HEK293 (cell line): ENCODE measurements around the gene UPK3A.

Experiments
- CTCF ChIA-PET: fragments of 350-600 bp; formaldehyde crosslinking; extraction: SDS; loops from one replicate; lab custom pipeline; 2021; ENCODE audit warnings: antibody characterized with exemption; lab: Yijun Ruan, JAX
- POLR2A ChIA-PET: fragments of 300-600 bp; formaldehyde crosslinking; extraction: SDS; loops from one replicate; lab custom pipeline; 2020; ENCODE audit warnings: antibody characterized with exemption, inconsistent platforms; lab: Yijun Ruan, JAX
- H3K27ac ChIP-seq: fragments of 200-500 bp; sonication (Bioruptor generic); 2 replicates; pipeline ENCODE4 v1.5.1; 2014; ENCODE audit warnings: low read depth, low read length, control low read depth, inconsistent platforms; ENCODE audit errors: extremely low read depth
- H3K36me3 ChIP-seq, 2 experiments: fragments of 200-500 bp in 1 of 2; sonication (Bioruptor generic) in 1 of 2; 1 replicate in 1 of 2; 2 replicates in 1 of 2; pipeline ENCODE4 v1.5.1; 2014 to 2017; ENCODE audit warnings: inconsistent platforms in 2 of 2, low read length in 2 of 2; ENCODE audit not compliant: control insufficient read depth in 2 of 2, insufficient read depth in 1 of 2
- H3K4me1 ChIP-seq: fragments of 200-500 bp; sonication (Bioruptor generic); 2 replicates; pipeline ENCODE4 v1.5.1; 2014; ENCODE audit warnings: mild to moderate bottlenecking, low read length, inconsistent platforms; ENCODE audit not compliant: control insufficient read depth, insufficient read depth
- H3K4me3 ChIP-seq: 2 replicates; pipeline ENCODE4 v1.5.1; 2011; ENCODE audit warnings: low read depth, mild to moderate bottlenecking, control low read depth, low read length, moderate library complexity
- H3K9me3 ChIP-seq: fragments of 200-500 bp; sonication (Bioruptor generic); 2 replicates; pipeline ENCODE4 v1.5.1; 2014; ENCODE audit warnings: low read depth, low read length, inconsistent platforms; ENCODE audit not compliant: control insufficient read depth, insufficient read depth
- GLI4 ChIP-seq: fragments of 450-650 bp; formaldehyde crosslinking; IDR thresholded peaks from 2 replicates; pipeline ENCODE4 v1.5.1; 2016; ENCODE audit warnings: missing biosample characterization, missing genetic modification characterization
- KLF8 ChIP-seq: fragments of 450-650 bp; formaldehyde crosslinking; IDR thresholded peaks from 2 replicates; pipeline ENCODE4 v1.5.1; 2016; ENCODE audit warnings: missing biosample characterization, missing genetic modification characterization
- MZF1 ChIP-seq: fragments of 450-650 bp; formaldehyde crosslinking; IDR thresholded peaks from 2 replicates; pipeline ENCODE4 v1.5.1; 2017; ENCODE audit warnings: missing biosample characterization, missing genetic modification characterization, borderline replicate concordance
- PRDM1 ChIP-seq: fragments of 450-650 bp; formaldehyde crosslinking; IDR thresholded peaks from 2 replicates; pipeline ENCODE4; 2016; ENCODE audit warnings: missing biosample characterization, missing genetic modification characterization
- ZFP69B ChIP-seq: fragments of 450-650 bp; formaldehyde crosslinking; IDR thresholded peaks from 2 replicates; pipeline ENCODE4 v1.5.1; 2016; ENCODE audit warnings: missing biosample characterization, missing genetic modification characterization
- ZNF138 ChIP-seq: fragments of 450-650 bp; formaldehyde crosslinking; IDR thresholded peaks from 2 replicates; pipeline ENCODE4 v1.5.1; 2016; ENCODE audit warnings: missing biosample characterization, missing genetic modification characterization, borderline replicate concordance
- ZNF2 ChIP-seq: fragments of 450-650 bp; formaldehyde crosslinking; IDR thresholded peaks from 2 replicates; pipeline ENCODE4 v1.5.1; 2016; ENCODE audit warnings: missing biosample characterization, missing genetic modification characterization
- ZNF202 ChIP-seq: fragments of 450-650 bp; formaldehyde crosslinking; IDR thresholded peaks from 2 replicates; pipeline ENCODE4 v1.5.1; 2016; ENCODE audit warnings: missing biosample characterization, missing genetic modification characterization, borderline replicate concordance
- ZNF23 ChIP-seq: fragments of 450-650 bp; formaldehyde crosslinking; IDR thresholded peaks from 2 replicates; pipeline ENCODE4 v1.5.1; 2016; ENCODE audit warnings: missing biosample characterization, missing genetic modification characterization, borderline replicate concordance
- ZNF37A ChIP-seq: fragments of 450-650 bp; IDR thresholded peaks from 2 replicates; pipeline ENCODE4 v1.5.1; 2018; ENCODE audit warnings: missing biosample characterization, missing genetic modification characterization
- ZNF391 ChIP-seq: fragments of 450-650 bp; formaldehyde crosslinking; IDR thresholded peaks from 2 replicates; pipeline ENCODE4 v1.5.1; 2016; ENCODE audit warnings: low read depth, missing biosample characterization, missing genetic modification characterization, borderline replicate concordance
- ZNF433 ChIP-seq: fragments of 450-650 bp; formaldehyde crosslinking; IDR thresholded peaks from 2 replicates; pipeline ENCODE4 v1.5.1; 2016; ENCODE audit warnings: missing biosample characterization, missing genetic modification characterization, low read depth
- ZNF658 ChIP-seq: fragments of 450-650 bp; formaldehyde crosslinking; IDR thresholded peaks from 2 replicates; pipeline ENCODE4; 2016; ENCODE audit warnings: missing biosample characterization, missing genetic modification characterization
- TF ChIP-seq, protein P1 (sequence below): fragments of 450-650 bp; formaldehyde crosslinking; IDR thresholded peaks from 2 replicates; pipeline ENCODE4 v1.5.1; 2017; ENCODE audit warnings: missing biosample characterization, missing genetic modification characterization
- TF ChIP-seq, protein P2 (sequence below): fragments of 450-650 bp; formaldehyde crosslinking; IDR thresholded peaks from 2 replicates; pipeline ENCODE4 v1.5.1; 2016; ENCODE audit warnings: missing biosample characterization, missing genetic modification characterization, borderline replicate concordance
- TF ChIP-seq, protein P3 (sequence below): fragments of 450-650 bp; formaldehyde crosslinking; IDR thresholded peaks from 2 replicates; pipeline ENCODE4 v1.5.1; 2016; ENCODE audit warnings: missing biosample characterization, missing genetic modification characterization
- TF ChIP-seq, protein P4 (sequence below): fragments of 450-650 bp; formaldehyde crosslinking; IDR thresholded peaks from 2 replicates; pipeline ENCODE4 v1.5.1; 2017; ENCODE audit warnings: missing biosample characterization, missing genetic modification characterization
- TF ChIP-seq, protein P5 (sequence below): fragments of 450-650 bp; formaldehyde crosslinking; IDR thresholded peaks from 2 replicates; pipeline ENCODE4 v1.5.1; 2017; ENCODE audit warnings: missing biosample characterization, missing genetic modification characterization

The UPK3A gene

DNA sequence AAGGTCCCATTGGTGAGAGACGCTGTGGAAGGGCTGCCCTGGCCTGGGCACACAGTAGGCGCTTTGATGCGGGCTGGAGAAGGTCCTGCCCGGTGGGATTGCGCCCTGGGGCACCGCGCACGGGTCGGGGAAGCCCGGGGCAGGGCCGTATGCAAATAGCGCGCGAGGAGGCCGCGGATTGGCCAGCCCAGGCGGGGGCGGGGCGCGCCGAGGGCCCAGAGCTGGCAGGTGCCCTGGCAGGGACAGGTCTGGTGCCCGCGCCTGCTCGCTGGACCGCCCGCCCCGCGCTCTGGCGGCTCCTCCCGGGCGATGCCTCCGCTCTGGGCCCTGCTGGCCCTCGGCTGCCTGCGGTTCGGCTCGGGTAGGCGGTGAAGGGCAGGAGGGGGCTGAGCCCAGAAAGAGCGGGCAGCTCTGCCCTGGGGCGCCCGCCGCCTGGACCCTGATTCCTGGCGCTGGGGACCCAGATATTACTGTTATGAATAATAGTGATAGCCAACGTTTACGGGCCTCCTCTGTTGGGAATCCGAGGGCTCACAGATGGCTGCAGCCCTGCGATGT is at the start of gene UPK3A:
TSS of gene UPK3A (plus strand) at position 245 of the 558 bp plus-strand sequence. CDS start at position 310, 65 bp downstream.
- POLR2A ChIA-PET: no interaction called here

More for the DNA sequence above, at the start of gene UPK3A:
- TF ChIP-seq ZNF202 (tag by site-specific recombination) (no peak), ZNF138 (tag by site-specific recombination) (no peak), MZF1 (tag by site-specific recombination) (no peak), ZFP69B (tag by site-specific recombination) (no peak), PRDM1 (no peak), ZNF23 (tag by site-specific recombination) (no peak), ZNF391 (tag by site-specific recombination) (no peak), ZNF37A (no peak), ZNF433 (tag by site-specific recombination) (no peak), KLF8 (tag by site-specific recombination) (no peak), ZNF2 (tag by site-specific recombination) (no peak), GLI4 (tag by site-specific recombination) (no peak), ZNF658 (tag by site-specific recombination) (no peak)
- TF ChIP-seq, protein P1, sequence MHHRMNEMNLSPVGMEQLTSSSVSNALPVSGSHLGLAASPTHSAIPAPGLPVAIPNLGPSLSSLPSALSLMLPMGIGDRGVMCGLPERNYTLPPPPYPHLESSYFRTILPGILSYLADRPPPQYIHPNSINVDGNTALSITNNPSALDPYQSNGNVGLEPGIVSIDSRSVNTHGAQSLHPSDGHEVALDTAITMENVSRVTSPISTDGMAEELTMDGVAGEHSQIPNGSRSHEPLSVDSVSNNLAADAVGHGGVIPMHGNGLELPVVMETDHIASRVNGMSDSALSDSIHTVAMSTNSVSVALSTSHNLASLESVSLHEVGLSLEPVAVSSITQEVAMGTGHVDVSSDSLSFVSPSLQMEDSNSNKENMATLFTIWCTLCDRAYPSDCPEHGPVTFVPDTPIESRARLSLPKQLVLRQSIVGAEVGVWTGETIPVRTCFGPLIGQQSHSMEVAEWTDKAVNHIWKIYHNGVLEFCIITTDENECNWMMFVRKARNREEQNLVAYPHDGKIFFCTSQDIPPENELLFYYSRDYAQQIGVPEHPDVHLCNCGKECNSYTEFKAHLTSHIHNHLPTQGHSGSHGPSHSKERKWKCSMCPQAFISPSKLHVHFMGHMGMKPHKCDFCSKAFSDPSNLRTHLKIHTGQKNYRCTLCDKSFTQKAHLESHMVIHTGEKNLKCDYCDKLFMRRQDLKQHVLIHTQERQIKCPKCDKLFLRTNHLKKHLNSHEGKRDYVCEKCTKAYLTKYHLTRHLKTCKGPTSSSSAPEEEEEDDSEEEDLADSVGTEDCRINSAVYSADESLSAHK (tag by site-specific recombination): no peak
- TF ChIP-seq, protein P2, sequence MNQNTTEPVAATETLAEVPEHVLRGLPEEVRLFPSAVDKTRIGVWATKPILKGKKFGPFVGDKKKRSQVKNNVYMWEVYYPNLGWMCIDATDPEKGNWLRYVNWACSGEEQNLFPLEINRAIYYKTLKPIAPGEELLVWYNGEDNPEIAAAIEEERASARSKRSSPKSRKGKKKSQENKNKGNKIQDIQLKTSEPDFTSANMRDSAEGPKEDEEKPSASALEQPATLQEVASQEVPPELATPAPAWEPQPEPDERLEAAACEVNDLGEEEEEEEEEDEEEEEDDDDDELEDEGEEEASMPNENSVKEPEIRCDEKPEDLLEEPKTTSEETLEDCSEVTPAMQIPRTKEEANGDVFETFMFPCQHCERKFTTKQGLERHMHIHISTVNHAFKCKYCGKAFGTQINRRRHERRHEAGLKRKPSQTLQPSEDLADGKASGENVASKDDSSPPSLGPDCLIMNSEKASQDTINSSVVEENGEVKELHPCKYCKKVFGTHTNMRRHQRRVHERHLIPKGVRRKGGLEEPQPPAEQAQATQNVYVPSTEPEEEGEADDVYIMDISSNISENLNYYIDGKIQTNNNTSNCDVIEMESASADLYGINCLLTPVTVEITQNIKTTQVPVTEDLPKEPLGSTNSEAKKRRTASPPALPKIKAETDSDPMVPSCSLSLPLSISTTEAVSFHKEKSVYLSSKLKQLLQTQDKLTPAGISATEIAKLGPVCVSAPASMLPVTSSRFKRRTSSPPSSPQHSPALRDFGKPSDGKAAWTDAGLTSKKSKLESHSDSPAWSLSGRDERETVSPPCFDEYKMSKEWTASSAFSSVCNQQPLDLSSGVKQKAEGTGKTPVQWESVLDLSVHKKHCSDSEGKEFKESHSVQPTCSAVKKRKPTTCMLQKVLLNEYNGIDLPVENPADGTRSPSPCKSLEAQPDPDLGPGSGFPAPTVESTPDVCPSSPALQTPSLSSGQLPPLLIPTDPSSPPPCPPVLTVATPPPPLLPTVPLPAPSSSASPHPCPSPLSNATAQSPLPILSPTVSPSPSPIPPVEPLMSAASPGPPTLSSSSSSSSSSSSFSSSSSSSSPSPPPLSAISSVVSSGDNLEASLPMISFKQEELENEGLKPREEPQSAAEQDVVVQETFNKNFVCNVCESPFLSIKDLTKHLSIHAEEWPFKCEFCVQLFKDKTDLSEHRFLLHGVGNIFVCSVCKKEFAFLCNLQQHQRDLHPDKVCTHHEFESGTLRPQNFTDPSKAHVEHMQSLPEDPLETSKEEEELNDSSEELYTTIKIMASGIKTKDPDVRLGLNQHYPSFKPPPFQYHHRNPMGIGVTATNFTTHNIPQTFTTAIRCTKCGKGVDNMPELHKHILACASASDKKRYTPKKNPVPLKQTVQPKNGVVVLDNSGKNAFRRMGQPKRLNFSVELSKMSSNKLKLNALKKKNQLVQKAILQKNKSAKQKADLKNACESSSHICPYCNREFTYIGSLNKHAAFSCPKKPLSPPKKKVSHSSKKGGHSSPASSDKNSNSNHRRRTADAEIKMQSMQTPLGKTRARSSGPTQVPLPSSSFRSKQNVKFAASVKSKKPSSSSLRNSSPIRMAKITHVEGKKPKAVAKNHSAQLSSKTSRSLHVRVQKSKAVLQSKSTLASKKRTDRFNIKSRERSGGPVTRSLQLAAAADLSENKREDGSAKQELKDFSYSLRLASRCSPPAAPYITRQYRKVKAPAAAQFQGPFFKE: no peak
- TF ChIP-seq, protein P3, sequence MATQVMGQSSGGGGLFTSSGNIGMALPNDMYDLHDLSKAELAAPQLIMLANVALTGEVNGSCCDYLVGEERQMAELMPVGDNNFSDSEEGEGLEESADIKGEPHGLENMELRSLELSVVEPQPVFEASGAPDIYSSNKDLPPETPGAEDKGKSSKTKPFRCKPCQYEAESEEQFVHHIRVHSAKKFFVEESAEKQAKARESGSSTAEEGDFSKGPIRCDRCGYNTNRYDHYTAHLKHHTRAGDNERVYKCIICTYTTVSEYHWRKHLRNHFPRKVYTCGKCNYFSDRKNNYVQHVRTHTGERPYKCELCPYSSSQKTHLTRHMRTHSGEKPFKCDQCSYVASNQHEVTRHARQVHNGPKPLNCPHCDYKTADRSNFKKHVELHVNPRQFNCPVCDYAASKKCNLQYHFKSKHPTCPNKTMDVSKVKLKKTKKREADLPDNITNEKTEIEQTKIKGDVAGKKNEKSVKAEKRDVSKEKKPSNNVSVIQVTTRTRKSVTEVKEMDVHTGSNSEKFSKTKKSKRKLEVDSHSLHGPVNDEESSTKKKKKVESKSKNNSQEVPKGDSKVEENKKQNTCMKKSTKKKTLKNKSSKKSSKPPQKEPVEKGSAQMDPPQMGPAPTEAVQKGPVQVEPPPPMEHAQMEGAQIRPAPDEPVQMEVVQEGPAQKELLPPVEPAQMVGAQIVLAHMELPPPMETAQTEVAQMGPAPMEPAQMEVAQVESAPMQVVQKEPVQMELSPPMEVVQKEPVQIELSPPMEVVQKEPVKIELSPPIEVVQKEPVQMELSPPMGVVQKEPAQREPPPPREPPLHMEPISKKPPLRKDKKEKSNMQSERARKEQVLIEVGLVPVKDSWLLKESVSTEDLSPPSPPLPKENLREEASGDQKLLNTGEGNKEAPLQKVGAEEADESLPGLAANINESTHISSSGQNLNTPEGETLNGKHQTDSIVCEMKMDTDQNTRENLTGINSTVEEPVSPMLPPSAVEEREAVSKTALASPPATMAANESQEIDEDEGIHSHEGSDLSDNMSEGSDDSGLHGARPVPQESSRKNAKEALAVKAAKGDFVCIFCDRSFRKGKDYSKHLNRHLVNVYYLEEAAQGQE (tag by site-specific recombination): no peak
- TF ChIP-seq, protein P4, sequence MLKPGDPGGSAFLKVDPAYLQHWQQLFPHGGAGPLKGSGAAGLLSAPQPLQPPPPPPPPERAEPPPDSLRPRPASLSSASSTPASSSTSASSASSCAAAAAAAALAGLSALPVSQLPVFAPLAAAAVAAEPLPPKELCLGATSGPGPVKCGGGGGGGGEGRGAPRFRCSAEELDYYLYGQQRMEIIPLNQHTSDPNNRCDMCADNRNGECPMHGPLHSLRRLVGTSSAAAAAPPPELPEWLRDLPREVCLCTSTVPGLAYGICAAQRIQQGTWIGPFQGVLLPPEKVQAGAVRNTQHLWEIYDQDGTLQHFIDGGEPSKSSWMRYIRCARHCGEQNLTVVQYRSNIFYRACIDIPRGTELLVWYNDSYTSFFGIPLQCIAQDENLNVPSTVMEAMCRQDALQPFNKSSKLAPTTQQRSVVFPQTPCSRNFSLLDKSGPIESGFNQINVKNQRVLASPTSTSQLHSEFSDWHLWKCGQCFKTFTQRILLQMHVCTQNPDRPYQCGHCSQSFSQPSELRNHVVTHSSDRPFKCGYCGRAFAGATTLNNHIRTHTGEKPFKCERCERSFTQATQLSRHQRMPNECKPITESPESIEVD (tag by site-specific recombination): no peak
- TF ChIP-seq, protein P5, sequence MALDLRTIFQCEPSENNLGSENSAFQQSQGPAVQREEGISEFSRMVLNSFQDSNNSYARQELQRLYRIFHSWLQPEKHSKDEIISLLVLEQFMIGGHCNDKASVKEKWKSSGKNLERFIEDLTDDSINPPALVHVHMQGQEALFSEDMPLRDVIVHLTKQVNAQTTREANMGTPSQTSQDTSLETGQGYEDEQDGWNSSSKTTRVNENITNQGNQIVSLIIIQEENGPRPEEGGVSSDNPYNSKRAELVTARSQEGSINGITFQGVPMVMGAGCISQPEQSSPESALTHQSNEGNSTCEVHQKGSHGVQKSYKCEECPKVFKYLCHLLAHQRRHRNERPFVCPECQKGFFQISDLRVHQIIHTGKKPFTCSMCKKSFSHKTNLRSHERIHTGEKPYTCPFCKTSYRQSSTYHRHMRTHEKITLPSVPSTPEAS (tag by site-specific recombination): no peak
- no peak within 1 kb of the TSS for H3K27ac ChIP-seq
- no peaks in the 10 kb centered on the region; the same call in 1 of the 2 replicates for H3K4me1 ChIP-seq
- H3K36me3 ChIP-seq: no peaks in the 10 kb centered on the region
- no peak within 1 kb of the TSS for H3K4me3 ChIP-seq
- H3K9me3 ChIP-seq: no peaks in the 10 kb centered on the region
- CTCF ChIA-PET: no interaction called here
